GM21390 (cell line): Measurements from ENCODE around the gene SLC34A1.

Experiments used
- ATAC-seq: cut with Tn5 transposase; IDR thresholded peaks from one replicate; pipeline ENCODE4 v1.9.1; 2021; ENCODE audit not compliant: unreplicated experiment

SLC34A1 gene

GRCh38 chr5:177386542-177386941 is 2.3 kb downstream of the SLC34A1 start:
- ATAC-seq, result no peak

GRCh38 chr5:177387405-177387804 is 3.2 kb downstream of the SLC34A1 start:
- no peak for ATAC-seq

- ATAC-seq, result no peak
Measured at GRCh38 chr5:177388521-177389052, 4.4 kb downstream of the SLC34A1 start.

- ATAC-seq, result no peak
Measured at GRCh38 chr5:177389241-177390169, 5.3 kb downstream of the SLC34A1 start.

- peak; percentile 58 for ATAC-seq
Measured at GRCh38 chr5:177390363-177391300, 6.4 kb downstream of the SLC34A1 start.

GRCh38 chr5:177392765-177393164 is 8.5 kb downstream of the SLC34A1 start:
- no peak for ATAC-seq

GRCh38 chr5:177393206-177393765 is 9.1 kb downstream of the SLC34A1 start:
- no peak for ATAC-seq

GRCh38 chr5:177393990-177394389 is 9.8 kb downstream of the SLC34A1 start:
- ATAC-seq, result no peak

- ATAC-seq, result no peak
Measured at GRCh38 chr5:177396078-177396477, 11.8 kb downstream of the SLC34A1 start.

- no peak for ATAC-seq
Measured at GRCh38 chr5:177396807-177397206, 12.6 kb downstream of the SLC34A1 start.

- no peak for ATAC-seq
Measured at GRCh38 chr5:177397875-177398390, 13.7 kb downstream of the SLC34A1 start.

GRCh38 chr5:177399997-177400868 is 16.0 kb downstream of the SLC34A1 start, which contains the start of gene PFN3:
PFN3 (minus strand) TSS chr5:177400661; CDS start chr5:177400576, 85 bp downstream.
- ATAC-seq, result no peak

GRCh38 chr5:177402271-177403043 is 18.2 kb downstream of the SLC34A1 start:
- no peak for ATAC-seq

GRCh38 chr5:177403102-177403791 is 19.0 kb downstream of the SLC34A1 start:
- ATAC-seq, result peak; percentile 7

GRCh38 chr5:177403792-177404640 is 19.8 kb downstream of the SLC34A1 start:
- ATAC-seq, result peak; percentile 84

- ATAC-seq, result no peak
Measured at GRCh38 chr5:177404641-177405179, 20.5 kb downstream of the SLC34A1 start.

GRCh38 chr5:177405312-177405711 is 21.1 kb downstream of the SLC34A1 start:
- ATAC-seq, result no peak
